ENCODE data around the gene SLC9A9. TPM values are rescaled to one million over a fixed set of nuclear protein-coding genes. Genes with fewer than 3 reads are reported as not detected.

The SLC9A9 gene
- total RNA-seq, 1 donor from 2014 or later: 11.4 TPM

GRCh38 chr3:143294188-143294587 is 554.1 kb downstream of the SLC9A9 start:
- H3K4me1 Mint-ChIP-seq (ENCODE audit: low read depth, unreplicated experiment): peaks cover 7% of the 10 kb centered on the region
- H3K27ac Mint-ChIP-seq (ENCODE audit: unreplicated experiment): no peak overlapping the region
- H3K9me3 Mint-ChIP-seq (ENCODE audit: unreplicated experiment): no peaks in the 10 kb centered on the region
- no peak for DNase-seq
- no peaks in the 10 kb centered on the region for H3K36me3 Mint-ChIP-seq (ENCODE audit: unreplicated experiment)
- peaks cover 3% of the 10 kb centered on the region for H3K27me3 Mint-ChIP-seq (ENCODE audit: unreplicated experiment)
- TF ChIP-seq CTCF (IDR thresholded peaks at IDR 0.05; ENCODE audit: partially characterized antibody, unreplicated experiment): no peak
- H3K4me3 Mint-ChIP-seq (ENCODE audit: unreplicated experiment): no peak overlapping the region

GRCh38 chr3:143291836-143292447 is 556.3 kb downstream of the SLC9A9 start:
- Mint-ChIP-seq H3K9me3 (ENCODE audit: unreplicated experiment) (no peaks in the 10 kb centered on the region), H3K4me3 (ENCODE audit: unreplicated experiment) (no peak overlapping the region), H3K27me3 (ENCODE audit: unreplicated experiment) (peaks cover 3% of the 10 kb centered on the region), H3K36me3 (ENCODE audit: unreplicated experiment) (no peaks in the 10 kb centered on the region), H3K4me1 (ENCODE audit: low read depth, unreplicated experiment) (peaks cover 11% of the 10 kb centered on the region), H3K27ac (ENCODE audit: unreplicated experiment) (no peak overlapping the region)
- no peak for DNase-seq
- no peak for TF ChIP-seq CTCF (IDR thresholded peaks at IDR 0.05; ENCODE audit: partially characterized antibody, unreplicated experiment)

- no peak overlapping the region for H3K27ac Mint-ChIP-seq (ENCODE audit: unreplicated experiment)
- no peaks in the 10 kb centered on the region for H3K9me3 Mint-ChIP-seq (ENCODE audit: unreplicated experiment)
- H3K4me1 Mint-ChIP-seq (ENCODE audit: low read depth, unreplicated experiment): peaks cover 11% of the 10 kb centered on the region
- peaks cover 3% of the 10 kb centered on the region for H3K27me3 Mint-ChIP-seq (ENCODE audit: unreplicated experiment)
- TF ChIP-seq CTCF (IDR thresholded peaks at IDR 0.05; ENCODE audit: partially characterized antibody, unreplicated experiment): no peak
- no peak for DNase-seq
- H3K36me3 Mint-ChIP-seq (ENCODE audit: unreplicated experiment): no peaks in the 10 kb centered on the region
- no peak overlapping the region for H3K4me3 Mint-ChIP-seq (ENCODE audit: unreplicated experiment)
Observed at GRCh38 chr3:143288944-143289343, 559.3 kb downstream of the SLC9A9 start.

- Mint-ChIP-seq H3K4me3 (ENCODE audit: unreplicated experiment) (no peak overlapping the region), H3K9me3 (ENCODE audit: unreplicated experiment) (no peaks in the 10 kb centered on the region), H3K36me3 (ENCODE audit: unreplicated experiment) (no peaks in the 10 kb centered on the region), H3K27ac (ENCODE audit: unreplicated experiment) (no peak overlapping the region), H3K27me3 (ENCODE audit: unreplicated experiment) (peaks cover 3% of the 10 kb centered on the region), H3K4me1 (ENCODE audit: low read depth, unreplicated experiment) (peaks cover 11% of the 10 kb centered on the region)
- no peak for TF ChIP-seq CTCF (IDR thresholded peaks at IDR 0.05; ENCODE audit: partially characterized antibody, unreplicated experiment)
- DNase-seq: no peak
Observed at GRCh38 chr3:143287403-143287802, 560.9 kb downstream of the SLC9A9 start.

- Mint-ChIP-seq H3K36me3 (ENCODE audit: unreplicated experiment) (no peaks in the 10 kb centered on the region), H3K9me3 (ENCODE audit: unreplicated experiment) (no peaks in the 10 kb centered on the region), H3K4me3 (ENCODE audit: unreplicated experiment) (no peak overlapping the region), H3K4me1 (ENCODE audit: low read depth, unreplicated experiment) (peaks cover 11% of the 10 kb centered on the region), H3K27me3 (ENCODE audit: unreplicated experiment) (peaks cover 3% of the 10 kb centered on the region), H3K27ac (ENCODE audit: unreplicated experiment) (no peak overlapping the region)
- no peak for DNase-seq
- TF ChIP-seq CTCF (IDR thresholded peaks at IDR 0.05; ENCODE audit: partially characterized antibody, unreplicated experiment): no peak
Observed at GRCh38 chr3:143286392-143287010, 561.8 kb downstream of the SLC9A9 start.

Data from glutamatergic neuron (in vitro differentiated cells).